Fibroblast of the aortic adventitia (primary cell): ENCODE results near the gene GSTP1. TPM values are rescaled to one million over a fixed set of nuclear protein-coding genes. Genes with fewer than 3 reads are reported as not detected.

Experiments
- DNase-seq: peaks from one replicate; pipeline ENCODE4 v3.0.0-alpha.2; 2010; ENCODE audit warnings: low read depth
- H3K4me3 ChIP-seq: 2 replicates; pipeline ENCODE4 v1.5.1; 2011; ENCODE audit warnings: low read depth, mild to moderate bottlenecking, control low read depth, low read length, moderate library complexity
- total RNA-seq: library from RNA; depleted of rRNA; stranded (reverse); fragments of >200 nt; gene quantifications from 2 replicates; pipeline ENCODE4 v1.2.3, GENCODE V29; 2012; ENCODE audit warnings: low replicate concordance
- TF ChIP-seq, protein P1 (sequence below): IDR thresholded peaks from 2 replicates; pipeline ENCODE4 v1.5.1; 2011; ENCODE audit warnings: mild to moderate bottlenecking, low read length, control low read depth, inconsistent platforms; ENCODE audit not compliant: insufficient read depth

GSTP1 gene
- total RNA-seq, 1 donor: 538 TPM

DNA sequence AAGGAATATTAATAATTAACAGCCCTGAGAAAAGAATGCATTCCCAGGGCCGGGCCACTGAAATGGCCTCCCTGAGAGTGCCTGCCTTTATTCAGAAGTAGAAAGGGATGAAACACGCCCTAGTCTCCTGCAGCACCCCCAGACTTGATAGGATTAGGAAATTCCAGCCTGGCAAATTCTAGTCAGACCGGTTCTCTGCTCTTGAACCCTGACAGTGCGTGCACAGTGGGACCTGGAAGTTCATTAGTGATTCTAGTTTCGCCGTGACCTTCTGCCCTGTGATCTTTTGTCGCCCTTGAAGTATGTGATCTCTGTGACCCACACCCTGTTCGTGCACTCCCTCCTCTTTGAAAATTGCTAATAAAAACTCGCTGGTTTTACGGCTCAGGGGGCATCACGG lies 2.1 kb upstream of the GSTP1 start:
- no peak for DNase-seq
- no peak overlapping the region for H3K4me3 ChIP-seq
- TF ChIP-seq, protein P1, sequence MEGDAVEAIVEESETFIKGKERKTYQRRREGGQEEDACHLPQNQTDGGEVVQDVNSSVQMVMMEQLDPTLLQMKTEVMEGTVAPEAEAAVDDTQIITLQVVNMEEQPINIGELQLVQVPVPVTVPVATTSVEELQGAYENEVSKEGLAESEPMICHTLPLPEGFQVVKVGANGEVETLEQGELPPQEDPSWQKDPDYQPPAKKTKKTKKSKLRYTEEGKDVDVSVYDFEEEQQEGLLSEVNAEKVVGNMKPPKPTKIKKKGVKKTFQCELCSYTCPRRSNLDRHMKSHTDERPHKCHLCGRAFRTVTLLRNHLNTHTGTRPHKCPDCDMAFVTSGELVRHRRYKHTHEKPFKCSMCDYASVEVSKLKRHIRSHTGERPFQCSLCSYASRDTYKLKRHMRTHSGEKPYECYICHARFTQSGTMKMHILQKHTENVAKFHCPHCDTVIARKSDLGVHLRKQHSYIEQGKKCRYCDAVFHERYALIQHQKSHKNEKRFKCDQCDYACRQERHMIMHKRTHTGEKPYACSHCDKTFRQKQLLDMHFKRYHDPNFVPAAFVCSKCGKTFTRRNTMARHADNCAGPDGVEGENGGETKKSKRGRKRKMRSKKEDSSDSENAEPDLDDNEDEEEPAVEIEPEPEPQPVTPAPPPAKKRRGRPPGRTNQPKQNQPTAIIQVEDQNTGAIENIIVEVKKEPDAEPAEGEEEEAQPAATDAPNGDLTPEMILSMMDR: no peak

DNA sequence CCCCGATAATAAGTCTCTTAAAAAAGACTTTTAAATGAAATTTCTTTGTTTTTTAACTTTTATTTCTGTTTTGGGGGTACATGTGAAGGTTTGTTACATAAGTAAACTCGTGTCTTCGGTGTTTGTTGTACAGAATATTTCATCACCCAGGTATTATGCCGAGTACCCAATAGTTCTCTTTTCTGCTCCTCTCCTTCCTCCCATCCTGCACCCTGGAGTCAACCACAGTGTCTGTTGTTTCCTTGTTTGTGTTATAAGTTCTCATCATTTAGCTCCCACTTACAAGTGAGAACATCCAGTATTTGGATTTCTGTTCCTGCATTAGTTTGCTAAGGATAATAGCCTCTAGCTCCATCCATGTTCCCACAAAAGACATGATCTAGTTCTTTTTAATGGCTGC lies 1.6 kb upstream of the GSTP1 start:
- TF ChIP-seq, protein P1: no peak
- no peak overlapping the region for H3K4me3 ChIP-seq

DNA sequence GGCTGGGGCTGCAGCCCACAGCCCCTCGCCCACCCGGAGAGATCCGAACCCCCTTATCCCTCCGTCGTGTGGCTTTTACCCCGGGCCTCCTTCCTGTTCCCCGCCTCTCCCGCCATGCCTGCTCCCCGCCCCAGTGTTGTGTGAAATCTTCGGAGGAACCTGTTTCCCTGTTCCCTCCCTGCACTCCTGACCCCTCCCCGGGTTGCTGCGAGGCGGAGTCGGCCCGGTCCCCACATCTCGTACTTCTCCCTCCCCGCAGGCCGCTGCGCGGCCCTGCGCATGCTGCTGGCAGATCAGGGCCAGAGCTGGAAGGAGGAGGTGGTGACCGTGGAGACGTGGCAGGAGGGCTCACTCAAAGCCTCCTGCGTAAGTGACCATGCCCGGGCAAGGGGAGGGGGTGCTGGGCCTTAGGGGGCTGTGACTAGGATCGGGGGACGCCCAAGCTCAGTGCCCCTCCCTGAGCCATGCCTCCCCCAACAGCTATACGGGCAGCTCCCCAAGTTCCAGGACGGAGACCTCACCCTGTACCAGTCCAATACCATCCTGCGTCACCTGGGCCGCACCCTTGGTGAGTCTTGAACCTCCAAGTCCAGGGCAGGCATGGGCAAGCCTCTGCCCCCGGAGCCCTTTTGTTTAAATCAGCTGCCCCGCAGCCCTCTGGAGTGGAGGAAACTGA lies 731 bp downstream of the GSTP1 start:
- peak; percentile 58 for DNase-seq
- peak overlapping the region; percentile 82 for H3K4me3 ChIP-seq
- TF ChIP-seq, protein P1: no peak

More for the DNA sequence above, 1.6 kb upstream of the GSTP1 start:
- no peak for DNase-seq

DNA sequence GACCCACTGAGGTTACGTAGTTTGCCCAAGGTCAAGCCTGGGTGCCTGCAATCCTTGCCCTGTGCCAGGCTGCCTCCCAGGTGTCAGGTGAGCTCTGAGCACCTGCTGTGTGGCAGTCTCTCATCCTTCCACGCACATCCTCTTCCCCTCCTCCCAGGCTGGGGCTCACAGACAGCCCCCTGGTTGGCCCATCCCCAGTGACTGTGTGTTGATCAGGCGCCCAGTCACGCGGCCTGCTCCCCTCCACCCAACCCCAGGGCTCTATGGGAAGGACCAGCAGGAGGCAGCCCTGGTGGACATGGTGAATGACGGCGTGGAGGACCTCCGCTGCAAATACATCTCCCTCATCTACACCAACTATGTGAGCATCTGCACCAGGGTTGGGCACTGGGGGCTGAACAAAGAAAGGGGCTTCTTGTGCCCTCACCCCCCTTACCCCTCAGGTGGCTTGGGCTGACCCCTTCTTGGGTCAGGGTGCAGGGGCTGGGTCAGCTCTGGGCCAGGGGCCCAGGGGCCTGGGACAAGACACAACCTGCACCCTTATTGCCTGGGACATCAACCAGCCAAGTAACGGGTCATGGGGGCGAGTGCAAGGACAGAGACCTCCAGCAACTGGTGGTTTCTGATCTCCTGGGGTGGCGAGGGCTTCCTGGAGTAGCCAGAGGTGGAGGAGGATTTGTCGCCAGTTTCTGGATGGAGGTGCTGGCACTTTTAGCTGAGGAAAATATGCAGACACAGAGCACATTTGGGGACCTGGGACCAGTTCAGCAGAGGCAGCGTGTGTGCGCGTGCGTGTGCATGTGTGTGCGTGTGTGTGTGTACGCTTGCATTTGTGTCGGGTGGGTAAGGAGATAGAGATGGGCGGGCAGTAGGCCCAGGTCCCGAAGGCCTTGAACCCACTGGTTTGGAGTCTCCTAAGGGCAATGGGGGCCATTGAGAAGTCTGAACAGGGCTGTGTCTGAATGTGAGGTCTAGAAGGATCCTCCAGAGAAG lies 1.6 kb downstream of the GSTP1 start:
- TF ChIP-seq, protein P1: peak; percentile 8
- DNase-seq: peak; percentile 18
- H3K4me3 ChIP-seq: peak overlapping the region; percentile 82

DNA sequence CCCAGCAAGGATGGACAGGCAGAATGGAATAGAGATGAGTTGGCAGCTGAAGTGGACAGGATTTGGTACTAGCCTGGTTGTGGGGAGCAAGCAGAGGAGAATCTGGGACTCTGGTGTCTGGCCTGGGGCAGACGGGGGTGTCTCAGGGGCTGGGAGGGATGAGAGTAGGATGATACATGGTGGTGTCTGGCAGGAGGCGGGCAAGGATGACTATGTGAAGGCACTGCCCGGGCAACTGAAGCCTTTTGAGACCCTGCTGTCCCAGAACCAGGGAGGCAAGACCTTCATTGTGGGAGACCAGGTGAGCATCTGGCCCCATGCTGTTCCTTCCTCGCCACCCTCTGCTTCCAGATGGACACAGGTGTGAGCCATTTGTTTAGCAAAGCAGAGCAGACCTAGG lies 2.3 kb downstream of the GSTP1 start:
- DNase-seq: no peak
- no peak overlapping the region for H3K4me3 ChIP-seq
- TF ChIP-seq, protein P1: no peak

DNA sequence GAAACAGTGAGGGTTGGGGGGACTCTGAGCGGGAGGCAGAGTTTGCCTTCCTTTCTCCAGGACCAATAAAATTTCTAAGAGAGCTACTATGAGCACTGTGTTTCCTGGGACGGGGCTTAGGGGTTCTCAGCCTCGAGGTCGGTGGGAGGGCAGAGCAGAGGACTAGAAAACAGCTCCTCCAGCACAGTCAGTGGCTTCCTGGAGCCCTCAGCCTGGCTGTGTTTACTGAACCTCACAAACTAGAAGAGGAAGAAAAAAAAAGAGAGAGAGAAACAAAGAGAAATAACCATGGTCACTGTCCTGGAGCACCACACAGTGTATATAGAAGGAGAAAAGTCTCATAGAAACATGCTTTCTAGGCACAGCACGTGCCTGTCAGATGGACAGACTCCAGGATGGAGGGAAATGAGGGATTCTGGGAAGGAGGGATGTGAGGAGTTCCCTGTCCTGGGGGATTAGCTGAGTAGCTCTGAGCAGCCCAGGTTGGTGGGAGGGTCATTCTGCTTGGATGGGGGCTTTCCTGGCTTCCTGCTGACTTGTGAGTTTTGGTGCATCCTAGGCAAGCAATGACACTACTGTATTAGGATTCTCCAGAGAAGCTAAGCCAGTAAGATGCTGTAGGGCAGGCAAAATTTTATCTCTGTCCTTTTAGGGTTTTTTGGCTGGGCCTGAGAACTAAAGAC lies 3.1 kb downstream of the GSTP1 start:
- no peak for DNase-seq
- TF ChIP-seq, protein P1: no peak
- no peak overlapping the region for H3K4me3 ChIP-seq
